Measurements from ENCODE around the gene ITPRIPL2. TPM values are rescaled to one million over a fixed set of nuclear protein-coding genes. Genes with fewer than 3 reads are reported as not detected.
A peak's percentile ranks its signal among the peaks of the same experiment; 100 is the strongest.

ITPRIPL2 gene
- total and polyA plus RNA-seq, 2 of the 13 experiments (the other 11 are each of a cell fraction or from before 2014, with no cell fraction given) = 5.9 to 12.6 TPM

DNA sequence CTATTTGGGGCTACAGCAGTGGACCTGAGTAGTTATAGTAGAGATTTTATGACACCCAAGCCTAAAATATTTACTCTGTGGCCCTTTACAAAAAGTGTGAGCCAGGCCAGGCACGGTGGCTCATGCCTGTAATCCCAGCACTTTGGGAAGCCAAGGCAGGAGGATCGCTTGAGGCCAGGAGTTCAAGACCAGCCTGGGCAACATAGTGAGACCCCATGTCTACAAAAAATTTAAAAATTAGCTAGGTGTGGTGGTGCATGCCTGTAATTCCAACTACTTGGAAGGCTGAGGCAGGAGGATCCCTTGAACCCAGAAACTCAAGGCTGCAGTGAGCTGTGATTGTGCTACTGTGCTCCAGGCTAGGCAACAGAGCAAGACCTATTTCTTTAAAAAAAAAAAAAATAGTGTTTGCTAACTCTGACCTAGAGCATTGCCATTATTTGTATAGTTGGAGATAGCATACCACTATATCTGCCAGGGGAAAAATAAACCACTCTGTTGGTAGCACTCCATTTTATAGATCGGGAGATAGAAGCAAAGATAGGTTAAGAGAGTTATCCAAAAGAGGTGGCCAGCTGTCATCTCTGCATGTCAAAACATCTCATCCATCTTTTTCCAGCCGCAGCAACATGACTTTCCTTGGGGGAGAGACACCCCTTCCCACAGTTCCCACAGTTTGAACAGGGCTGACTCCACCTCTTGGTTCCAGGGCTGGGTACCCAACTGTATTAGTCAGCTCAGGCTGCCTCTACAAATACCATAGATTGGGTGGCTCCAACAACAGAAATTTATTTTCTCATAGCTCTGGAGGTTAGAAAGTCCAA lies 3.0 kb upstream of the ITPRIPL2 start (continued):
- TF ChIP-seq, protein P1, sequence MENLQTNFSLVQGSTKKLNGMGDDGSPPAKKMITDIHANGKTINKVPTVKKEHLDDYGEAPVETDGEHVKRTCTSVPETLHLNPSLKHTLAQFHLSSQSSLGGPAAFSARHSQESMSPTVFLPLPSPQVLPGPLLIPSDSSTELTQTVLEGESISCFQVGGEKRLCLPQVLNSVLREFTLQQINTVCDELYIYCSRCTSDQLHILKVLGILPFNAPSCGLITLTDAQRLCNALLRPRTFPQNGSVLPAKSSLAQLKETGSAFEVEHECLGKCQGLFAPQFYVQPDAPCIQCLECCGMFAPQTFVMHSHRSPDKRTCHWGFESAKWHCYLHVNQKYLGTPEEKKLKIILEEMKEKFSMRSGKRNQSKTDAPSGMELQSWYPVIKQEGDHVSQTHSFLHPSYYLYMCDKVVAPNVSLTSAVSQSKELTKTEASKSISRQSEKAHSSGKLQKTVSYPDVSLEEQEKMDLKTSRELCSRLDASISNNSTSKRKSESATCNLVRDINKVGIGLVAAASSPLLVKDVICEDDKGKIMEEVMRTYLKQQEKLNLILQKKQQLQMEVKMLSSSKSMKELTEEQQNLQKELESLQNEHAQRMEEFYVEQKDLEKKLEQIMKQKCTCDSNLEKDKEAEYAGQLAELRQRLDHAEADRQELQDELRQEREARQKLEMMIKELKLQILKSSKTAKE (CRISPR knock-in tag; IDR thresholded peaks at IDR 0.05; ENCODE audit: borderline replicate concordance) = no peak
- TF ChIP-seq MEIS2 (CRISPR knock-in tag; IDR thresholded peaks at IDR 0.05) (no peak), ZSCAN9 (CRISPR knock-in tag; IDR thresholded peaks at IDR 0.05; ENCODE audit: borderline replicate concordance) (no peak), ZNF274 (CRISPR knock-in tag; IDR thresholded peaks at IDR 0.05) (no peak), ZSCAN22 (CRISPR knock-in tag; IDR thresholded peaks at IDR 0.05) (0 out of 2 replicates have a peak, but pooled peaks have one; percentile 26), AGO2 (optimal IDR thresholded peaks at IDR 0.05; ENCODE audit: low read depth, low read length) (no peak), ZMAT3 (CRISPR knock-in tag; conservative IDR thresholded peaks at IDR 0.05) (no peak; the same call in 1 of the 2 replicates), ZNF382 (CRISPR knock-in tag; IDR thresholded peaks at IDR 0.05; ENCODE audit: borderline replicate concordance) (no peak), ZNF354B (CRISPR knock-in tag; IDR thresholded peaks at IDR 0.05) (no peak), NONO (IDR thresholded peaks at IDR 0.05) (no peak), NONO (CRISPR knock-in tag; conservative IDR thresholded peaks at IDR 0.05) (no peak), PAWR (CRISPR knock-in tag; IDR thresholded peaks at IDR 0.05; ENCODE audit: borderline replicate concordance) (no peak), TOPORS (CRISPR knock-in tag; IDR thresholded peaks at IDR 0.05) (no peak), NFE2L1 (CRISPR knock-in tag; IDR thresholded peaks at IDR 0.05; ENCODE audit: borderline replicate concordance) (no peak), ZNF747 (CRISPR knock-in tag; IDR thresholded peaks at IDR 0.05; ENCODE audit: borderline replicate concordance) (no peak), SP2 (CRISPR knock-in tag; IDR thresholded peaks at IDR 0.05) (no peak), GTF2F1 (IDR thresholded peaks at IDR 0.05; ENCODE audit: low read length) (no peak), STAG1 (CRISPR knock-in tag; IDR thresholded peaks at IDR 0.05) (no peak), ZKSCAN5 (CRISPR knock-in tag; IDR thresholded peaks at IDR 0.05) (no peak), ZNF672 (CRISPR knock-in tag; IDR thresholded peaks at IDR 0.05) (no peak), ZNF33B (CRISPR knock-in tag; IDR thresholded peaks at IDR 0.05) (no peak), GABPB1 (CRISPR knock-in tag; IDR thresholded peaks at IDR 0.05) (no peak), KDM4B (CRISPR knock-in tag; IDR thresholded peaks at IDR 0.05) (no peak; the same call in 1 of the 2 replicates)
- TF ChIP-seq, protein P2, sequence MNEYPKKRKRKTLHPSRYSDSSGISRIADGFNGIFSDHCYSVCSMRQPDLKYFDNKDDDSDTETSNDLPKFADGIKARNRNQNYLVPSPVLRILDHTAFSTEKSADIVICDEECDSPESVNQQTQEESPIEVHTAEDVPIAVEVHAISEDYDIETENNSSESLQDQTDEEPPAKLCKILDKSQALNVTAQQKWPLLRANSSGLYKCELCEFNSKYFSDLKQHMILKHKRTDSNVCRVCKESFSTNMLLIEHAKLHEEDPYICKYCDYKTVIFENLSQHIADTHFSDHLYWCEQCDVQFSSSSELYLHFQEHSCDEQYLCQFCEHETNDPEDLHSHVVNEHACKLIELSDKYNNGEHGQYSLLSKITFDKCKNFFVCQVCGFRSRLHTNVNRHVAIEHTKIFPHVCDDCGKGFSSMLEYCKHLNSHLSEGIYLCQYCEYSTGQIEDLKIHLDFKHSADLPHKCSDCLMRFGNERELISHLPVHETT (CRISPR knock-in tag; conservative IDR thresholded peaks at IDR 0.05) = no peak
- TF ChIP-seq, protein P3, sequence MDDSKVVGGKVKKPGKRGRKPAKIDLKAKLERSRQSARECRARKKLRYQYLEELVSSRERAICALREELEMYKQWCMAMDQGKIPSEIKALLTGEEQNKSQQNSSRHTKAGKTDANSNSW (CRISPR knock-in tag; IDR thresholded peaks at IDR 0.05; ENCODE audit: borderline replicate concordance) = no peak
- TF ChIP-seq, protein P4, sequence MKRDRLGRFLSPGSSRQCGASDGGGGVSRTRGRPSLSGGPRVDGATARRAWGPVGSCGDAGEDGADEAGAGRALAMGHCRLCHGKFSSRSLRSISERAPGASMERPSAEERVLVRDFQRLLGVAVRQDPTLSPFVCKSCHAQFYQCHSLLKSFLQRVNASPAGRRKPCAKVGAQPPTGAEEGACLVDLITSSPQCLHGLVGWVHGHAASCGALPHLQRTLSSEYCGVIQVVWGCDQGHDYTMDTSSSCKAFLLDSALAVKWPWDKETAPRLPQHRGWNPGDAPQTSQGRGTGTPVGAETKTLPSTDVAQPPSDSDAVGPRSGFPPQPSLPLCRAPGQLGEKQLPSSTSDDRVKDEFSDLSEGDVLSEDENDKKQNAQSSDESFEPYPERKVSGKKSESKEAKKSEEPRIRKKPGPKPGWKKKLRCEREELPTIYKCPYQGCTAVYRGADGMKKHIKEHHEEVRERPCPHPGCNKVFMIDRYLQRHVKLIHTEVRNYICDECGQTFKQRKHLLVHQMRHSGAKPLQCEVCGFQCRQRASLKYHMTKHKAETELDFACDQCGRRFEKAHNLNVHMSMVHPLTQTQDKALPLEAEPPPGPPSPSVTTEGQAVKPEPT (CRISPR knock-in tag; IDR thresholded peaks at IDR 0.05; ENCODE audit: low read depth) = no peak

Data from HepG2 (cell line).